ENCODE results near the gene RABGGTA.

DNA sequence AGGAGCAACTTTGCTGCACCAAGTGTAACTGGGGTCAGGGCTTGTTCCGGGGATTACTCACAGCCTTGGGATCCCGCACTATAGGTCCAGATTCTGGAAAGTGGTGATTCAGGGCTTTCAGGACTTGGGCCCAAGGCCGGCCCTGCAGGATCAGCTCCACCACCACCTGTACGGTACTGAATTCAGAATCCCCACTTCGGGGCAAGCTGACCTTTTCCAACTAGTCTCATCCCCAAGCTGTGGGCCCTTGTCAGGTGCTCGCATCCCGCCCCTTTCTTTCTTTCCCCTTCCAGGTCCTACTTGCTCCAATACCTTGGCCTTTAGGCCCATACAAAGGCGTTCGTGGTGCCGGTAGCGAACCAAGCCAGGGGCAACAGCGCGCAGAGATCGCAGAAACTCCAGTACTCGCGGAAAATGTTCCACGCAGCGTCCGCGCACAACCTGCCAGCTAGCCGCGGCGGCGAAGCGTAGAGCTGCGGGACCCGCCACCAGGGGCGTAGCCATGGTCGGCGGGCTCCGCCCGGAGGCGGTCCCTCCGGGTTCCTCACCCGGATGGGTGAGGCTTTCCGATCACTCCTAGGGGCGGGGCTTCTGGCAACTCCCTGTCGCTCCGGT is 29.5 kb downstream of the RABGGTA start:
- no peak for TF ChIP-seq POLR2AphosphoS5 (IDR thresholded peaks at IDR 0.05; ENCODE audit: low read depth, low read length)
- TF ChIP-seq TAF1 (IDR thresholded peaks at IDR 0.05; ENCODE audit: borderline replicate concordance, insufficient read depth, low read length): no peak
- TF ChIP-seq, protein P1, sequence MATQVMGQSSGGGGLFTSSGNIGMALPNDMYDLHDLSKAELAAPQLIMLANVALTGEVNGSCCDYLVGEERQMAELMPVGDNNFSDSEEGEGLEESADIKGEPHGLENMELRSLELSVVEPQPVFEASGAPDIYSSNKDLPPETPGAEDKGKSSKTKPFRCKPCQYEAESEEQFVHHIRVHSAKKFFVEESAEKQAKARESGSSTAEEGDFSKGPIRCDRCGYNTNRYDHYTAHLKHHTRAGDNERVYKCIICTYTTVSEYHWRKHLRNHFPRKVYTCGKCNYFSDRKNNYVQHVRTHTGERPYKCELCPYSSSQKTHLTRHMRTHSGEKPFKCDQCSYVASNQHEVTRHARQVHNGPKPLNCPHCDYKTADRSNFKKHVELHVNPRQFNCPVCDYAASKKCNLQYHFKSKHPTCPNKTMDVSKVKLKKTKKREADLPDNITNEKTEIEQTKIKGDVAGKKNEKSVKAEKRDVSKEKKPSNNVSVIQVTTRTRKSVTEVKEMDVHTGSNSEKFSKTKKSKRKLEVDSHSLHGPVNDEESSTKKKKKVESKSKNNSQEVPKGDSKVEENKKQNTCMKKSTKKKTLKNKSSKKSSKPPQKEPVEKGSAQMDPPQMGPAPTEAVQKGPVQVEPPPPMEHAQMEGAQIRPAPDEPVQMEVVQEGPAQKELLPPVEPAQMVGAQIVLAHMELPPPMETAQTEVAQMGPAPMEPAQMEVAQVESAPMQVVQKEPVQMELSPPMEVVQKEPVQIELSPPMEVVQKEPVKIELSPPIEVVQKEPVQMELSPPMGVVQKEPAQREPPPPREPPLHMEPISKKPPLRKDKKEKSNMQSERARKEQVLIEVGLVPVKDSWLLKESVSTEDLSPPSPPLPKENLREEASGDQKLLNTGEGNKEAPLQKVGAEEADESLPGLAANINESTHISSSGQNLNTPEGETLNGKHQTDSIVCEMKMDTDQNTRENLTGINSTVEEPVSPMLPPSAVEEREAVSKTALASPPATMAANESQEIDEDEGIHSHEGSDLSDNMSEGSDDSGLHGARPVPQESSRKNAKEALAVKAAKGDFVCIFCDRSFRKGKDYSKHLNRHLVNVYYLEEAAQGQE (IDR thresholded peaks at IDR 0.05; ENCODE audit: insufficient read depth in 1 of 2, low read depth in 2 of 2, low read length in 2 of 2): no peak
- TF ChIP-seq SIN3A (IDR thresholded peaks at IDR 0.05; ENCODE audit: borderline replicate concordance, insufficient read depth, low read length): no peak

All from PFSK-1 (cell line).